PC-3 (cell line): ENCODE results near the gene RAB3C. TPM values are rescaled to one million over a fixed set of nuclear protein-coding genes. Genes with fewer than 3 reads are reported as not detected.

ENCODE experiments used
- ATAC-seq: fragments of 200-7000 bp; cut with Tn5 transposase; 2 replicates; pipeline ENCODE4 v1.9.1; 2020; ENCODE audit warnings: mild to moderate bottlenecking, moderate library complexity
- BruUV-seq: library from RNA; stranded (reverse); fragments of 400-500 nt; replicated peaks from 2 replicates; lab custom pipeline; 2021; lab: Mats Ljungman, UMichigan
- CTCF ChIA-PET: fragments of 300-600 bp; sonication (Branson Sonifier 250); formaldehyde crosslinking; loops from one replicate; lab custom pipeline; 2022; ENCODE audit warnings: antibody characterized with exemption; lab: Charles Lee
- POLR2A ChIA-PET: fragments of 300-600 bp; sonication (Branson Sonifier 250); formaldehyde crosslinking; loops from one replicate; lab custom pipeline; 2022; ENCODE audit warnings: antibody characterized with exemption; ENCODE audit not compliant: unreplicated experiment; lab: Charles Lee
- DNase-seq: peaks from one replicate; pipeline ENCODE4 v3.0.0-alpha.2; 2015
- H2AFZ ChIP-seq: fragments of 300-600 bp; sonication (generic); 2 replicates; pipeline ENCODE4 v1.6.0; 2016; ENCODE audit warnings: antibody characterized with exemption, low read length
- H3F3A ChIP-seq: fragments of 300-600 bp; sonication (generic); one replicate; pipeline ENCODE4 v1.6.0; 2017; ENCODE audit warnings: antibody characterized with exemption, low read length, control low read depth, mild to moderate bottlenecking; ENCODE audit not compliant: unreplicated experiment
- H3K27ac ChIP-seq: fragments of 300-600 bp; sonication (generic); 2 replicates; pipeline ENCODE4 v1.5.1; 2016; ENCODE audit warnings: mild to moderate bottlenecking, low read length
- H3K27me3 ChIP-seq: fragments of 300-600 bp; sonication (generic); 2 replicates; pipeline ENCODE4 v1.6.1; 2016; ENCODE audit warnings: low read length, mixed read lengths
- H3K36me3 ChIP-seq: fragments of 300-600 bp; sonication (generic); 2 replicates; pipeline ENCODE4 v1.6.1; 2016; ENCODE audit warnings: low read depth, mixed run types, low read length, mixed read lengths
- H3K4me1 ChIP-seq: fragments of 300-600 bp; sonication (generic); 2 replicates; pipeline ENCODE4 v1.5.1; 2016; ENCODE audit warnings: low read length; ENCODE audit not compliant: insufficient read depth
- H3K4me2 ChIP-seq: fragments of 300-600 bp; sonication (generic); 2 replicates; pipeline ENCODE4 v1.6.0; 2016; ENCODE audit warnings: low read length
- H3K4me3 ChIP-seq: fragments of 300-600 bp; sonication (generic); 2 replicates; pipeline ENCODE4 v1.5.1; 2016; ENCODE audit warnings: mild to moderate bottlenecking, low read length, mixed read lengths
- H3K79me2 ChIP-seq: fragments of 300-600 bp; sonication (generic); 2 replicates; pipeline ENCODE4 v1.6.1; 2017; ENCODE audit warnings: low read length, mixed read lengths
- H3K9ac ChIP-seq: fragments of 300-600 bp; sonication (generic); 2 replicates; pipeline ENCODE4 v1.6.0; 2016; ENCODE audit warnings: mild to moderate bottlenecking, low read length
- H3K9me2 ChIP-seq: fragments of 300-600 bp; sonication (generic); replicated peaks from 2 replicates; pipeline ENCODE4 v1.6.1; 2016; ENCODE audit warnings: mixed run types, low read length, mixed read lengths
- H3K9me3 ChIP-seq: fragments of 300-600 bp; sonication (generic); 2 replicates; pipeline ENCODE4 v1.6.1; 2016; ENCODE audit warnings: low read length, mixed read lengths
- H4K20me1 ChIP-seq: fragments of 300-600 bp; sonication (generic); 2 replicates; pipeline ENCODE4 v1.6.1; 2016; ENCODE audit warnings: low read length, mixed read lengths
- CTCF ChIP-seq: fragments of 300-600 bp; sonication (generic); conservative IDR thresholded peaks from 2 replicates; pipeline ENCODE4 v1.5.1; 2017; ENCODE audit warnings: antibody characterized with exemption, low read depth, mild to moderate bottlenecking, low read length
- EZH2 ChIP-seq: fragments of 300-600 bp; sonication (generic); IDR thresholded peaks from one replicate; pipeline ENCODE4 v1.6.1; 2017; ENCODE audit warnings: antibody characterized with exemption, mild to moderate bottlenecking, low read length; ENCODE audit not compliant: unreplicated experiment
- EZH2phosphoT487 ChIP-seq: fragments of 300-600 bp; sonication (generic); IDR thresholded peaks from 2 replicates; pipeline ENCODE4 v1.6.1; 2018; ENCODE audit warnings: mild to moderate bottlenecking, antibody characterized with exemption, low read length, borderline replicate concordance
- intact Hi-C: fragments of 100-400 bp; cut with micrococcal nuclease; formaldehyde crosslinking; loops from 2 replicates; pipeline ENCODE4 v1.9.0; 2023
- total RNA-seq: library from RNA; depleted of rRNA; stranded (reverse); fragments of >200 nt; gene quantifications from 2 replicates; pipeline ENCODE4 v1.2.3, GENCODE V29; 2014

RAB3C gene
- total RNA-seq, 1 experiment from 2014 or later: not detected

GRCh38 chr5:58681943-58682342 lies 99.1 kb downstream of the RAB3C start:
- Histone ChIP-seq H3K4me2 (no peak overlapping the region), H3F3A (no peaks in the 10 kb centered on the region), H3K9me3 (no peaks in the 10 kb centered on the region), H3K27me3 (peaks cover 5% of the 10 kb centered on the region; the same call in 1 of the 2 replicates), H2AFZ (no peak overlapping the region), H4K20me1 (no peaks in the 10 kb centered on the region), H3K27ac (no peak overlapping the region), H3K9ac (no peak overlapping the region), H3K4me3 (no peak overlapping the region), H3K79me2 (no peaks in the 10 kb centered on the region), H3K4me1 (no peaks in the 10 kb centered on the region), H3K9me2 (no peaks in the 10 kb centered on the region), H3K36me3 (no peaks in the 10 kb centered on the region)
- CTCF ChIA-PET: no interaction called here
- BruUV-seq: no TSS peak
- ATAC-seq (no peak), DNase-seq (no peak)
- POLR2A ChIA-PET: no interaction called here
- TF ChIP-seq EZH2 (no peak), EZH2phosphoT487 (no peak), CTCF (no peak)
- intact Hi-C loops: no loop called here

GRCh38 chr5:58683567-58683966 lies 100.7 kb downstream of the RAB3C start:
- H3K4me1 ChIP-seq: no peaks in the 10 kb centered on the region
- ChIA-PET CTCF (no interaction called here), POLR2A (no interaction called here)
- H3K9me3 ChIP-seq: no peaks in the 10 kb centered on the region
- DNase-seq (no peak), ATAC-seq (no peak; the same call in 1 of the 2 replicates)
- no peak for TF ChIP-seq EZH2phosphoT487
- TF ChIP-seq EZH2: no peak
- no peak for TF ChIP-seq CTCF
- intact Hi-C loops: no loop called here
- H3K4me2 ChIP-seq: no peak overlapping the region
- BruUV-seq: no TSS peak
- no peak overlapping the region for H3K4me3 ChIP-seq
- no peak overlapping the region for H2AFZ ChIP-seq
- no peaks in the 10 kb centered on the region for H3K36me3 ChIP-seq
- no peaks in the 10 kb centered on the region for H3K9me2 ChIP-seq
- H3K27me3 ChIP-seq: no peaks in the 10 kb centered on the region
- no peak overlapping the region for H3K27ac ChIP-seq
- no peaks in the 10 kb centered on the region for H3K79me2 ChIP-seq
- H3K9ac ChIP-seq: no peak overlapping the region
- no peaks in the 10 kb centered on the region for H3F3A ChIP-seq
- no peaks in the 10 kb centered on the region for H4K20me1 ChIP-seq

- DNase-seq (no peak), ATAC-seq (no peak)
- Histone ChIP-seq H3K9ac (no peak overlapping the region), H3K36me3 (no peaks in the 10 kb centered on the region), H3K27me3 (no peaks in the 10 kb centered on the region), H3K4me2 (no peak overlapping the region), H3K79me2 (no peaks in the 10 kb centered on the region), H3K4me3 (no peak overlapping the region), H2AFZ (no peak overlapping the region), H3K9me2 (no peaks in the 10 kb centered on the region), H3F3A (no peaks in the 10 kb centered on the region), H3K4me1 (no peaks in the 10 kb centered on the region), H3K9me3 (no peaks in the 10 kb centered on the region), H3K27ac (no peak overlapping the region), H4K20me1 (no peaks in the 10 kb centered on the region)
- intact Hi-C loops: no loop called here
- ChIA-PET POLR2A (no interaction called here), CTCF (no interaction called here)
- TF ChIP-seq EZH2phosphoT487 (no peak), CTCF (no peak), EZH2 (no peak)
- no TSS peak for BruUV-seq
Measured at GRCh38 chr5:58687079-58687478, 104.2 kb downstream of the RAB3C start.
